ENCODE data around the gene SNX8. TPM values are rescaled to one million over a fixed set of nuclear protein-coding genes. Genes with fewer than 3 reads are reported as not detected.
A peak's percentile ranks its signal among the peaks of the same experiment; 100 is the strongest.

The SNX8 gene
- total and polyA plus RNA-seq, 2 of the 13 experiments (the other 11 are each of a cell fraction or from before 2014, with no cell fraction given) = 20.6 to 45.2 TPM

GRCh38 chr7:2253021-2253420 lies 61.2 kb downstream of the SNX8 start:
- Histone ChIP-seq H3K79me2 (ENCODE audit: insufficient read depth, low read length) (no peaks in the 10 kb centered on the region), H3K27ac (ENCODE audit: extremely low read length, insufficient read depth, low read length) (no peak overlapping the region), H3K9ac (ENCODE audit: insufficient read depth, low read depth, low read length) (no peak overlapping the region), H4K20me1 (ENCODE audit: insufficient read depth, low read length) (no peaks in the 10 kb centered on the region), H3K4me2 (ENCODE audit: low read depth, low read length) (no peak overlapping the region), H3K4me1 (ENCODE audit: insufficient read depth, low read length) (no peaks in the 10 kb centered on the region), H3K27me3 (ENCODE audit: control insufficient read depth in 1 of 2, insufficient read depth in 2 of 2, low read length in 2 of 2) (no peaks in the 10 kb centered on the region), H2AFZ (ENCODE audit: low read length) (no peak overlapping the region), H3K9me3 (ENCODE audit: low read length) (no peaks in the 10 kb centered on the region), H3K36me3 (replicated peaks in 1 of 2; ENCODE audit: control insufficient read depth in 1 of 2, insufficient read depth in 2 of 2, low read length in 2 of 2) (peaks cover 6 to 23% of the 10 kb centered on the region in 2 experiments; a peak in 3 of 5 replicates), H3K4me3 (replicated peaks in 1 of 3; ENCODE audit: insufficient read depth in 1 of 3, low read depth in 2 of 3, low read length in 3 of 3) (no peak overlapping the region)
- ChIA-PET CTCF (ENCODE audit: low intra/inter-chr PET ratio, low total read pairs) (no interaction called here), POLR2A (no interaction called here)
- intact Hi-C loops (cut with micrococcal nuclease; ENCODE audit: unreplicated experiment) = no loop called here
- TF ChIP-seq NR1H2 (CRISPR knock-in tag; IDR thresholded peaks at IDR 0.05; ENCODE audit: borderline replicate concordance, low read depth) = no peak
- no peak for TF ChIP-seq ZNF75D (CRISPR knock-in tag; IDR thresholded peaks at IDR 0.05; ENCODE audit: borderline replicate concordance)
- TF ChIP-seq GPN1 (CRISPR knock-in tag; IDR thresholded peaks at IDR 0.05; ENCODE audit: borderline replicate concordance) = no peak
- TF ChIP-seq PAWR (CRISPR knock-in tag; IDR thresholded peaks at IDR 0.05; ENCODE audit: borderline replicate concordance) = no peak
- no peak for TF ChIP-seq SMYD3 (CRISPR knock-in tag; IDR thresholded peaks at IDR 0.05)
- no peak for TF ChIP-seq SMARCE1 (IDR thresholded peaks at IDR 0.05; ENCODE audit: borderline replicate concordance)
- FAIRE-seq (no peak), DNase-seq (ENCODE audit: low spot score) (no peak), ATAC-seq (no peak)
- in situ Hi-C loops (cut with HindIII; ENCODE audit: extremely low pct_ligation_motif_present, low pct_unique_long_range_greater_than_20kb) = loop anchor here (10.0 kb wide), 1 partner anchor 52 kb away; no protein-coding TSS in a partner anchor
- 95% methylated on average over 5 of the region's 9 CpGs for WGBS (ENCODE audit: low lambda C conversion rate)
- no TSS peak for BruUV-seq (replicated peaks)

- intact Hi-C loops (cut with micrococcal nuclease; ENCODE audit: unreplicated experiment) = no loop called here
- no peak overlapping the region for H2AFZ ChIP-seq (ENCODE audit: low read length)
- no peak for DNase-seq (ENCODE audit: low spot score)
- TF ChIP-seq ZSCAN25 (CRISPR knock-in tag; IDR thresholded peaks at IDR 0.05) = peak; percentile 66; the same call in 1 of the 2 replicates
- TF ChIP-seq ZNF431 (CRISPR knock-in tag; IDR thresholded peaks at IDR 0.05; ENCODE audit: borderline replicate concordance, low read depth) = no peak
- no peak for TF ChIP-seq CREM (IDR thresholded peaks at IDR 0.05)
- no peak for TF ChIP-seq CREM (CRISPR knock-in tag; IDR thresholded peaks at IDR 0.05)
- TF ChIP-seq PCBP1 (IDR thresholded peaks at IDR 0.05; ENCODE audit: borderline replicate concordance, low read depth, low read length) = peak; percentile 66; the same call in 1 of the 2 replicates
- TF ChIP-seq AGO2 (optimal IDR thresholded peaks at IDR 0.05; ENCODE audit: low read depth, low read length) = peak; percentile 51
- no peak overlapping the region for H3K4me2 ChIP-seq (ENCODE audit: low read depth, low read length)
- no peak overlapping the region for H3K4me3 ChIP-seq (replicated peaks in 1 of 3; ENCODE audit: insufficient read depth in 1 of 3, low read depth in 2 of 3, low read length in 3 of 3)
- no peak; the same call in 2 of the 3 replicates for ATAC-seq
- ChIA-PET POLR2A (no interaction called here), CTCF (ENCODE audit: low intra/inter-chr PET ratio, low total read pairs) (no interaction called here)
- no peaks in the 10 kb centered on the region for H3K4me1 ChIP-seq (ENCODE audit: insufficient read depth, low read length)
- H3K9me3 ChIP-seq (ENCODE audit: low read length) = no peaks in the 10 kb centered on the region
- H3K27ac ChIP-seq (ENCODE audit: extremely low read length, insufficient read depth, low read length) = no peak overlapping the region
- H3K79me2 ChIP-seq (ENCODE audit: insufficient read depth, low read length) = no peaks in the 10 kb centered on the region
- in situ Hi-C loops (cut with HindIII; ENCODE audit: extremely low pct_ligation_motif_present, low pct_unique_long_range_greater_than_20kb) = loop anchor here (10.0 kb wide), 1 partner anchor 53 kb away; no protein-coding TSS in a partner anchor
- 94% methylated on average over 18 of the region's 24 CpGs for WGBS (ENCODE audit: low lambda C conversion rate)
- no TSS peak for BruUV-seq (replicated peaks)
- no peak for FAIRE-seq
- H4K20me1 ChIP-seq (ENCODE audit: insufficient read depth, low read length) = no peaks in the 10 kb centered on the region
- H3K9ac ChIP-seq (ENCODE audit: insufficient read depth, low read depth, low read length) = no peak overlapping the region
- no peaks in the 10 kb centered on the region for H3K27me3 ChIP-seq (ENCODE audit: control insufficient read depth in 1 of 2, insufficient read depth in 2 of 2, low read length in 2 of 2)
- H3K36me3 ChIP-seq (replicated peaks in 1 of 2; ENCODE audit: control insufficient read depth in 1 of 2, insufficient read depth in 2 of 2, low read length in 2 of 2) = peaks cover 4 to 20% of the 10 kb centered on the region in 2 experiments; a peak in 3 of 5 replicates
Observed at GRCh38 chr7:2251841-2252771, 62.1 kb downstream of the SNX8 start.

Data from HepG2 (cell line).